NCI-H2196 (cell line): ENCODE data around the gene ARL6IP1.
"Not testable (repeated sequence)": the region's sequence is repeated elsewhere in the genome, so short reads cannot be mapped to it uniquely, and the experiment has no call there.

Experiments used
- DNase-seq: peaks from one replicate; lab custom pipeline; 2025; ENCODE audit not compliant: unreplicated experiment; lab: John Stamatoyannopoulos, UW

Gene ARL6IP1

GRCh38 chr16:18762713-18763112, 38.6 kb downstream of the ARL6IP1 start:
- DNase-seq, result not testable (repeated sequence)

GRCh38 chr16:18759598-18760520, 41.5 kb downstream of the ARL6IP1 start:
- peak; percentile 45 for DNase-seq

- DNase-seq, result not testable (repeated sequence)
These were observed 43.2 kb downstream of the ARL6IP1 start for GRCh38 chr16:18757960-18758660.

GRCh38 chr16:18756639-18757038, 44.7 kb downstream of the ARL6IP1 start:
- DNase-seq, result not testable (repeated sequence)

- DNase-seq, result not testable (repeated sequence)
These were observed 58.5 kb downstream of the ARL6IP1 start for GRCh38 chr16:18742870-18743269.
